A549 (cell line): Measurements from ENCODE around the gene MRPS15. TPM values are rescaled to one million over a fixed set of nuclear protein-coding genes. Genes with fewer than 3 reads are reported as not detected.
"Not testable (repeated sequence)": the region's sequence is repeated elsewhere in the genome, so short reads cannot be mapped to it uniquely, and the experiment has no call there.

Experiments
- ATAC-seq, 2 experiments: fragments of 200-7000 bp in 1 of 2; fragments of >200 bp in 1 of 2; cut with Nextera tagmentation in 1 of 2; cut with Tn5 transposase in 1 of 2; 3 replicates each; pipeline versions ENCODE4 v1.8.0 to v1.9.1; 2018 to 2020; ENCODE audit warnings: mild to moderate bottlenecking in 1 of 2, moderate library complexity in 1 of 2
- CTCF ChIA-PET: fragments of 300-600 bp; sonication (Branson Sonifier 250); formaldehyde crosslinking; extraction: SDS; loops from one replicate; lab custom pipeline; 2021; ENCODE audit warnings: antibody characterized with exemption, inconsistent platforms; lab: Yijun Ruan, JAX
- POLR2A ChIA-PET: fragments of 350-600 bp; formaldehyde crosslinking; extraction: SDS; loops from one replicate; lab custom pipeline; 2021; ENCODE audit warnings: antibody characterized with exemption, inconsistent platforms; lab: Yijun Ruan, JAX
- DNase-seq, 2 experiments: peaks; one replicate each; pipeline versions ENCODE4 v3.0.0 to v3.0.0-alpha.2; 2011 to 2016; ENCODE audit warnings: low read depth in 1 of 2, low spot score in 1 of 2
- FAIRE-seq: peaks from 2 replicates; lab custom pipeline; 2011; peaks lifted over from hg19 to GRCh38; lab: Jason Lieb, UNC
- H3K27ac ChIP-seq, 2 experiments: fragments of >200 bp; sonication (Bioruptor Twin); formaldehyde crosslinking; 3 replicates each; pipeline ENCODE4 v1.5.1; 2016 to 2017
- H3K4me1 ChIP-seq: fragments of >200 bp; sonication (Bioruptor Twin); formaldehyde crosslinking; 3 replicates; pipeline ENCODE4 v1.6.1; 2016
- H3K4me2 ChIP-seq: fragments of >200 bp; sonication (Bioruptor Twin); formaldehyde crosslinking; 3 replicates; pipeline ENCODE4 v1.6.1; 2016
- H3K4me3 ChIP-seq: fragments of >200 bp; sonication (Bioruptor Twin); formaldehyde crosslinking; 3 replicates; pipeline ENCODE4 v1.5.1; 2016
- H3K9me3 ChIP-seq: fragments of >200 bp; sonication (Bioruptor Twin); formaldehyde crosslinking; 3 replicates; pipeline ENCODE4 v1.6.1; 2016
- BHLHE40 ChIP-seq: IDR thresholded peaks from 2 replicates; pipeline ENCODE4 v1.6.1; 2012; ENCODE audit warnings: low read depth, low read length, inconsistent platforms
- CBX8 ChIP-seq: fragments of 200-600 bp; sonication (generic); IDR thresholded peaks from 2 replicates; pipeline ENCODE4 v1.6.1; 2016
- CEBPB ChIP-seq, 2 experiments: fragments of >200 bp in 1 of 2; sonication (Bioruptor Twin) in 1 of 2; formaldehyde crosslinking in 1 of 2; IDR thresholded peaks; 2 replicates each; pipeline ENCODE4 v1.6.1; 2012 to 2016
- CHD4 ChIP-seq: fragments of 200-600 bp; sonication (generic); IDR thresholded peaks from 2 replicates; pipeline ENCODE4 v1.6.1; 2016; ENCODE audit warnings: antibody characterized with exemption, mild to moderate bottlenecking, borderline replicate concordance
- ESRRA ChIP-seq: fragments of 150-350 bp; IDR thresholded peaks from 2 replicates; pipeline ENCODE4 v1.6.1; 2014; ENCODE audit warnings: mild to moderate bottlenecking, low read length, borderline replicate concordance
- FOSB ChIP-seq: fragments of 250-450 bp; sonication (Bioruptor Pico); IDR thresholded peaks from 2 replicates; pipeline ENCODE4 v1.5.0; 2020; ENCODE audit warnings: mild to moderate bottlenecking, moderate library complexity
- FOXS1 ChIP-seq: fragments of 250-450 bp; sonication (Bioruptor Pico); IDR thresholded peaks from 2 replicates; pipeline ENCODE4 v1.5.0; 2020; ENCODE audit warnings: mild to moderate bottlenecking, moderate library complexity
- HOXA7 ChIP-seq: fragments of 250-450 bp; sonication (Bioruptor Pico); IDR thresholded peaks from 2 replicates; pipeline ENCODE4 v1.5.0; 2020; ENCODE audit warnings: mild to moderate bottlenecking, moderate library complexity
- JUN ChIP-seq, 2 experiments: fragments of >200 bp; sonication (Bioruptor Twin); formaldehyde crosslinking; IDR thresholded peaks; 2 replicates in 1 of 2; 3 replicates in 1 of 2; pipeline ENCODE4 v1.6.1; 2016 to 2017
- KDM5A ChIP-seq: fragments of 200-600 bp; sonication (generic); IDR thresholded peaks from 2 replicates; pipeline ENCODE4 v1.6.1; 2016; ENCODE audit warnings: antibody characterized with exemption, mild to moderate bottlenecking
- MAZ ChIP-seq: fragments of 150-350 bp; IDR thresholded peaks from 2 replicates; pipeline ENCODE4 v1.6.1; 2014; ENCODE audit warnings: antibody characterized with exemption, low read depth, low read length, borderline replicate concordance
- MYC ChIP-seq: IDR thresholded peaks from 2 replicates; pipeline ENCODE4 v1.6.1; 2012; ENCODE audit warnings: mild to moderate bottlenecking, inconsistent platforms, low read length, improper control_type of control experiment, borderline replicate concordance
- NFE2L2 ChIP-seq: fragments of 150-350 bp; conservative IDR thresholded peaks from 2 replicates; pipeline ENCODE4 v1.6.1; 2014; ENCODE audit warnings: low read length
- RNF2 ChIP-seq: fragments of 200-600 bp; sonication (generic); IDR thresholded peaks from 2 replicates; pipeline ENCODE4 v1.6.1; 2016; ENCODE audit warnings: low read depth, mild to moderate bottlenecking, antibody characterized with exemption, moderate library complexity, borderline replicate concordance
- SREBF2 ChIP-seq: fragments of 450-650 bp; IDR thresholded peaks from 2 replicates; pipeline ENCODE4 v1.6.1; 2014; ENCODE audit warnings: mild to moderate bottlenecking, moderate library complexity
- TFCP2L1 ChIP-seq: fragments of 250-450 bp; sonication (Bioruptor Pico); IDR thresholded peaks from 2 replicates; pipeline ENCODE4 v1.5.0; 2021; ENCODE audit warnings: mild to moderate bottlenecking
- TP53 ChIP-seq: fragments of 250-450 bp; sonication (Bioruptor Pico); IDR thresholded peaks from 2 replicates; pipeline ENCODE4 v1.5.0; 2021; ENCODE audit warnings: mild to moderate bottlenecking, moderate library complexity
- ZFP36 ChIP-seq: fragments of 450-650 bp; IDR thresholded peaks from 2 replicates; pipeline ENCODE4 v1.6.1; 2014; ENCODE audit warnings: borderline replicate concordance; ENCODE audit not compliant: partially characterized antibody
- WGBS: methylation state at CpG from one replicate; pipeline ENCODE4 v1.1.6; 2017; ENCODE audit errors: missing lambda C conversion rate; 5-methylcytosine and 5-hydroxymethylcytosine counted together
- polyA plus RNA-seq, 4 experiments: library from polyadenylated mRNA; depleted of rRNA in 3 of 4; stranded (reverse); fragments of >200 nt; fragmentation: RNase III in 1 of 4; extraction: RNeasy Plus Mini Kit Qiagen cat#74134 plus additional on column Dnase treatment in 1 of 4; gene quantifications; 2 replicates in 3 of 4; 3 replicates in 1 of 4; pipeline ENCODE4 v1.2.3, GENCODE V29; 2011 to 2017
- TF ChIP-seq, protein P1 (sequence below): IDR thresholded peaks from 2 replicates; pipeline ENCODE4 v1.6.1; 2012; ENCODE audit warnings: low read depth, borderline replicate concordance
- TF ChIP-seq, protein P2 (sequence below): fragments of 250-450 bp; sonication (Bioruptor Pico); IDR thresholded peaks from 2 replicates; pipeline ENCODE4 v1.5.0; 2020; ENCODE audit warnings: low read depth, mild to moderate bottlenecking, moderate library complexity
- TF ChIP-seq, protein P3 (sequence below): fragments of 150-350 bp; IDR thresholded peaks from 2 replicates; pipeline ENCODE4 v1.6.1; 2014; ENCODE audit warnings: low read depth, mild to moderate bottlenecking, low read length
- TF ChIP-seq, protein P4 (sequence below): fragments of >200 bp; sonication (Bioruptor Twin); formaldehyde crosslinking; IDR thresholded peaks from 3 replicates; pipeline ENCODE4 v1.6.1; 2016
- TF ChIP-seq, protein P5 (sequence below): IDR thresholded peaks from 2 replicates; pipeline ENCODE4 v1.6.1; 2012
- TF ChIP-seq, protein P6 (sequence below): fragments of 200-600 bp; sonication (generic); IDR thresholded peaks from 2 replicates; pipeline ENCODE4 v1.6.1; 2016; ENCODE audit warnings: antibody characterized with exemption, mild to moderate bottlenecking, moderate library complexity

MRPS15 gene
- polyA plus RNA-seq, 2 of the 4 experiments (the other 2 are of a cell fraction): 74.7 to 79.7 TPM

DNA sequence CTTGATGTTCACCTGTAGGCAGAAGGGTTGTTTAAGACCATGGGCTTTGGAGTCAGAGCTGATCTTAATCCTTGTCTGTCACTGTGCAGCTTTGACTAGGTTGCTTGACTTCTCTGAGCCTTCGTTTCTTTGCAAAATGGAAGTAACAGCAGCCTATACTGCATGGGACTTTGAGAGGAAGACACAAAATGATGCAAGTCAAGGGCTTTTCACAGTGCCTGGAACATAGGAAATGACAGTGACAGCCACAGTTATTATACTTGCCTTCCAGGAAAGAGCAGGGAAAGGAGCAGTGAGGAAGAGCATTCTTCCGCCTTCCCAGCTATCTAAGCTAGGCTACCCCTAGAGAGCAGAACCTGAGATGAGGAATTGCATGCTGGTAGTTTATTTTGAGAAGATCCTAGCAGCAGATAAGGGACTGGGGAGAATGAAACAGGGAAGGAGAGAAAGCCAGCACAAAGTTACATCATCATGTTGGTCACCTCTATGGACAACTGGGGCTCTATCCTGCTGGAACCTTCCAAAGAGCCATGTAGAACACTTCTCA is 15.4 kb upstream of the MRPS15 start:
- 88% methylated on average over 2 of the region's 2 CpGs for WGBS
- TF ChIP-seq, protein P1, sequence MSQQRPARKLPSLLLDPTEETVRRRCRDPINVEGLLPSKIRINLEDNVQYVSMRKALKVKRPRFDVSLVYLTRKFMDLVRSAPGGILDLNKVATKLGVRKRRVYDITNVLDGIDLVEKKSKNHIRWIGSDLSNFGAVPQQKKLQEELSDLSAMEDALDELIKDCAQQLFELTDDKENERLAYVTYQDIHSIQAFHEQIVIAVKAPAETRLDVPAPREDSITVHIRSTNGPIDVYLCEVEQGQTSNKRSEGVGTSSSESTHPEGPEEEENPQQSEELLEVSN: no peak
- TF ChIP-seq, protein P2, sequence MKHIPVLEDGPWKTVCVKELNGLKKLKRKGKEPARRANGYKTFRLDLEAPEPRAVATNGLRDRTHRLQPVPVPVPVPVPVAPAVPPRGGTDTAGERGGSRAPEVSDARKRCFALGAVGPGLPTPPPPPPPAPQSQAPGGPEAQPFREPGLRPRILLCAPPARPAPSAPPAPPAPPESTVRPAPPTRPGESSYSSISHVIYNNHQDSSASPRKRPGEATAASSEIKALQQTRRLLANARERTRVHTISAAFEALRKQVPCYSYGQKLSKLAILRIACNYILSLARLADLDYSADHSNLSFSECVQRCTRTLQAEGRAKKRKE (CRISPR knock-in tag): no peak
- TF ChIP-seq ESRRA (no peak), HOXA7 (no peak), MYC (no peak), NFE2L2 (no peak), JUN (IDR thresholded peaks at IDR 0.05) (no peak), BHLHE40 (no peak), CHD4 (no peak), KDM5A (no peak), TP53 (CRISPR knock-in tag) (no peak), MAZ (no peak)
- TF ChIP-seq, protein P3, sequence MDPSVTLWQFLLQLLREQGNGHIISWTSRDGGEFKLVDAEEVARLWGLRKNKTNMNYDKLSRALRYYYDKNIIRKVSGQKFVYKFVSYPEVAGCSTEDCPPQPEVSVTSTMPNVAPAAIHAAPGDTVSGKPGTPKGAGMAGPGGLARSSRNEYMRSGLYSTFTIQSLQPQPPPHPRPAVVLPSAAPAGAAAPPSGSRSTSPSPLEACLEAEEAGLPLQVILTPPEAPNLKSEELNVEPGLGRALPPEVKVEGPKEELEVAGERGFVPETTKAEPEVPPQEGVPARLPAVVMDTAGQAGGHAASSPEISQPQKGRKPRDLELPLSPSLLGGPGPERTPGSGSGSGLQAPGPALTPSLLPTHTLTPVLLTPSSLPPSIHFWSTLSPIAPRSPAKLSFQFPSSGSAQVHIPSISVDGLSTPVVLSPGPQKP: no peak
- TF ChIP-seq, protein P4, sequence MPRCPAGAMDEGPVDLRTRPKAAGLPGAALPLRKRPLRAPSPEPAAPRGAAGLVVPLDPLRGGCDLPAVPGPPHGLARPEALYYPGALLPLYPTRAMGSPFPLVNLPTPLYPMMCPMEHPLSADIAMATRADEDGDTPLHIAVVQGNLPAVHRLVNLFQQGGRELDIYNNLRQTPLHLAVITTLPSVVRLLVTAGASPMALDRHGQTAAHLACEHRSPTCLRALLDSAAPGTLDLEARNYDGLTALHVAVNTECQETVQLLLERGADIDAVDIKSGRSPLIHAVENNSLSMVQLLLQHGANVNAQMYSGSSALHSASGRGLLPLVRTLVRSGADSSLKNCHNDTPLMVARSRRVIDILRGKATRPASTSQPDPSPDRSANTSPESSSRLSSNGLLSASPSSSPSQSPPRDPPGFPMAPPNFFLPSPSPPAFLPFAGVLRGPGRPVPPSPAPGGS: no peak
- TF ChIP-seq, protein P5, sequence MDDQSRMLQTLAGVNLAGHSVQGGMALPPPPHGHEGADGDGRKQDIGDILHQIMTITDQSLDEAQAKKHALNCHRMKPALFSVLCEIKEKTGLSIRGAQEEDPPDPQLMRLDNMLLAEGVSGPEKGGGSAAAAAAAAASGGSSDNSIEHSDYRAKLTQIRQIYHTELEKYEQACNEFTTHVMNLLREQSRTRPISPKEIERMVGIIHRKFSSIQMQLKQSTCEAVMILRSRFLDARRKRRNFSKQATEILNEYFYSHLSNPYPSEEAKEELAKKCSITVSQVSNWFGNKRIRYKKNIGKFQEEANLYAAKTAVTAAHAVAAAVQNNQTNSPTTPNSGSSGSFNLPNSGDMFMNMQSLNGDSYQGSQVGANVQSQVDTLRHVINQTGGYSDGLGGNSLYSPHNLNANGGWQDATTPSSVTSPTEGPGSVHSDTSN: no peak
- TF ChIP-seq, all 56 proteins: peak for 0
- ATAC-seq (no peak), FAIRE-seq (no peak), DNase-seq (no peak)
- H3K4me3 ChIP-seq: no peak overlapping the region
- POLR2A ChIA-PET: interaction anchor here (1.2 kb wide), 1 partner anchor 15 kb away, joined by 3 read pairs; the partner anchor contains the start of gene MRPS15
- no peak overlapping the region for H3K27ac ChIP-seq
- H3K4me1 ChIP-seq: no peaks in the 10 kb centered on the region
- no peak overlapping the region for H3K4me2 ChIP-seq
- H3K9me3 ChIP-seq: no peaks in the 10 kb centered on the region
- CTCF ChIA-PET: no interaction called here

DNA sequence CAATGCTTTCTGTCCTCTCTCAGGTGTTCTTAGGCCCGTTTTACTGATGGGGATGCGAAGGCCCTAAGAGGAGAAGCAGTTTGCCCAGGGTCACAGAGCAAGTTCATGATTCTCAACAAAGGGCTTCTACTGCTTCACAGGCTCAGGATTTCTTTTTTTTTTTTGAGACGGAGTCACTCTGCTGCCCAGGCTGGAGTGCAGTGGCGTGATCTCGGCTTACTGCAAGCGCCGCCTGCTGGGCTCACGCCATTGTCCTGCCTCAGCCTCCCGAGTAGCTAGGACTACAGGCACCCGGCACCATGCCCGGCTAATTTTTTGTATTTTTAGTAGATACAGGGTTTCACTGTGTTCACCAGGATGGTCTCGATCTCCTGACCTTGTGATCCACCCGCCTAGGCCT is 13.4 kb upstream of the MRPS15 start:
- FAIRE-seq, POLR2A ChIA-PET: not testable (repeated sequence)
- WGBS: 84% methylated on average over 13 of the region's 13 CpGs

DNA sequence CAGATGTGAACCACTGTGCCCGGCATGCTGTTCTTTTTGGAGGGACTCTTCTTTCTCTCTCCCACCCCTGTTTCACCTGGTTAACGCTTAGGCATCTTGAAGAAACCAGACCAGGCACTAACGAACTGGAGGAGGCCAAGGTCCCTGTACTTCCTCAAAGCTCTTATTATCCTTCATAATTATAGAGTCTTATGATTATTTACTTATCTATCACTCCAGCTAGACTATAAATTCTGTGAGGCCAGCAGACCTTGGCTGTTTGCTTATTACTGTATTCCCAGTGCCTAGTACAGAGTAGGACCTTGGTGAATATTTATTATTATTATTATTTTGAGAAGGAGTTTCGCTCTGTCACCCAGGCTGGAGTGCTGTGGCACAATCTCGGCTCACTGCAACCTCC is 12.8 kb upstream of the MRPS15 start:
- no peak for ATAC-seq
- 83% methylated on average over 5 of the region's 5 CpGs for WGBS
- H3K4me2 ChIP-seq: no peak overlapping the region
- H3K4me3 ChIP-seq: no peak overlapping the region
- no peaks in the 10 kb centered on the region for H3K9me3 ChIP-seq
- ChIA-PET POLR2A (no interaction called here), CTCF (interaction anchor here (0.6 kb wide), 1 partner anchor 1055 kb away, joined by 4 read pairs; no protein-coding TSS in a partner anchor)
- no peak for FAIRE-seq
- no peak overlapping the region for H3K27ac ChIP-seq
- no peak for DNase-seq
- no peaks in the 10 kb centered on the region for H3K4me1 ChIP-seq
- TF ChIP-seq, protein P6, sequence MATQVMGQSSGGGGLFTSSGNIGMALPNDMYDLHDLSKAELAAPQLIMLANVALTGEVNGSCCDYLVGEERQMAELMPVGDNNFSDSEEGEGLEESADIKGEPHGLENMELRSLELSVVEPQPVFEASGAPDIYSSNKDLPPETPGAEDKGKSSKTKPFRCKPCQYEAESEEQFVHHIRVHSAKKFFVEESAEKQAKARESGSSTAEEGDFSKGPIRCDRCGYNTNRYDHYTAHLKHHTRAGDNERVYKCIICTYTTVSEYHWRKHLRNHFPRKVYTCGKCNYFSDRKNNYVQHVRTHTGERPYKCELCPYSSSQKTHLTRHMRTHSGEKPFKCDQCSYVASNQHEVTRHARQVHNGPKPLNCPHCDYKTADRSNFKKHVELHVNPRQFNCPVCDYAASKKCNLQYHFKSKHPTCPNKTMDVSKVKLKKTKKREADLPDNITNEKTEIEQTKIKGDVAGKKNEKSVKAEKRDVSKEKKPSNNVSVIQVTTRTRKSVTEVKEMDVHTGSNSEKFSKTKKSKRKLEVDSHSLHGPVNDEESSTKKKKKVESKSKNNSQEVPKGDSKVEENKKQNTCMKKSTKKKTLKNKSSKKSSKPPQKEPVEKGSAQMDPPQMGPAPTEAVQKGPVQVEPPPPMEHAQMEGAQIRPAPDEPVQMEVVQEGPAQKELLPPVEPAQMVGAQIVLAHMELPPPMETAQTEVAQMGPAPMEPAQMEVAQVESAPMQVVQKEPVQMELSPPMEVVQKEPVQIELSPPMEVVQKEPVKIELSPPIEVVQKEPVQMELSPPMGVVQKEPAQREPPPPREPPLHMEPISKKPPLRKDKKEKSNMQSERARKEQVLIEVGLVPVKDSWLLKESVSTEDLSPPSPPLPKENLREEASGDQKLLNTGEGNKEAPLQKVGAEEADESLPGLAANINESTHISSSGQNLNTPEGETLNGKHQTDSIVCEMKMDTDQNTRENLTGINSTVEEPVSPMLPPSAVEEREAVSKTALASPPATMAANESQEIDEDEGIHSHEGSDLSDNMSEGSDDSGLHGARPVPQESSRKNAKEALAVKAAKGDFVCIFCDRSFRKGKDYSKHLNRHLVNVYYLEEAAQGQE: no peak
- TF ChIP-seq CBX8 (no peak), CHD4 (no peak), FOXS1 (no peak), TFCP2L1 (CRISPR knock-in tag) (no peak), KDM5A (no peak), SREBF2 (no peak), CEBPB (IDR thresholded peaks at IDR 0.05) (no peak), RNF2 (no peak), ZFP36 (no peak), FOSB (no peak)
- TF ChIP-seq, protein P3: no peak

More for the DNA sequence above, 13.4 kb upstream of the MRPS15 start:
- H3K4me3 ChIP-seq, H3K4me2 ChIP-seq, ATAC-seq, CTCF ChIA-PET, H3K27ac ChIP-seq, H3K4me1 ChIP-seq, H3K9me3 ChIP-seq, DNase-seq: not testable (repeated sequence)
